Immature natural killer cell (primary cell): ENCODE measurements around the gene PSD2. TPM values are rescaled to one million over a fixed set of nuclear protein-coding genes. Genes with fewer than 3 reads are reported as not detected.
A peak's percentile ranks its signal among the peaks of the same experiment; 100 is the strongest.

ENCODE experiments used
- DNase-seq, 3 donors: peaks; one replicate each; pipeline ENCODE4 v3.0.0; 2022; ENCODE audit warnings: mixed read lengths in 1 of 3
- H3K27ac Mint-ChIP-seq, 6 donors: one replicate each; pipeline ENCODE4 v1.8.0; 2020; ENCODE audit warnings: mixed read lengths in 6 of 6, mild to moderate bottlenecking in 5 of 6, inconsistent platforms in 4 of 6, moderate library complexity in 3 of 6
- H3K27me3 Mint-ChIP-seq, 3 donors: one replicate each; pipeline ENCODE4 v1.8.0; 2020 to 2021; ENCODE audit warnings: low read depth in 3 of 3, mild to moderate bottlenecking in 3 of 3, mixed read lengths in 3 of 3, moderate library complexity in 3 of 3, inconsistent platforms in 1 of 3
- H3K36me3 Mint-ChIP-seq, 3 donors: one replicate each; pipeline ENCODE4 v1.8.0; 2020; ENCODE audit warnings: mixed read lengths in 3 of 3, inconsistent platforms in 2 of 3, mild to moderate bottlenecking in 2 of 3
- H3K4me1 Mint-ChIP-seq, 2 donors: one replicate each; pipeline ENCODE4 v1.8.0; 2020; ENCODE audit warnings: inconsistent platforms in 2 of 2, mild to moderate bottlenecking in 2 of 2, mixed read lengths in 2 of 2, moderate library complexity in 1 of 2
- H3K4me3 Mint-ChIP-seq, 5 donors: one replicate each; pipeline ENCODE4 v1.8.0; 2020; ENCODE audit warnings: mild to moderate bottlenecking in 5 of 5, mixed read lengths in 5 of 5, inconsistent platforms in 3 of 5, moderate library complexity in 3 of 5
- H3K9me3 Mint-ChIP-seq, 6 donors: one replicate each; pipeline ENCODE4 v1.8.0; 2020; ENCODE audit warnings: mild to moderate bottlenecking in 6 of 6, mixed read lengths in 6 of 6, inconsistent platforms in 4 of 6, moderate library complexity in 3 of 6
- polyA plus RNA-seq, 3 donors: library from polyadenylated mRNA; unstranded; fragments of 300-500 nt; fragmentation: Illumina TruSeq; gene quantifications; one replicate each; pipeline ENCODE4 v1.2.3, GENCODE V29; 2021

Gene PSD2
- polyA plus RNA-seq, 3 donors from 2014 or later = 0.14 TPM; not detected in 2

- H3K9me3 Mint-ChIP-seq = no peaks in the 10 kb centered on the region
- peaks cover 5 to 8% of the 10 kb centered on the region in 2 donors for H3K4me1 Mint-ChIP-seq
- H3K4me3 Mint-ChIP-seq = no peak overlapping the region
- H3K36me3 Mint-ChIP-seq = no peaks in the 10 kb centered on the region
- H3K27ac Mint-ChIP-seq = no peak overlapping the region
- H3K27me3 Mint-ChIP-seq = peaks cover 0 to 6% (median 6%) of the 10 kb centered on the region in 3 donors
- no peak for DNase-seq
Observed at GRCh38 chr5:139872052-139872766, 76.6 kb downstream of the PSD2 start.

GRCh38 chr5:139872851-139873794, 77.5 kb downstream of the PSD2 start:
- peaks cover 0 to 6% (median 4%) of the 10 kb centered on the region in 3 donors for H3K27me3 Mint-ChIP-seq
- no peak overlapping the region for H3K27ac Mint-ChIP-seq
- H3K4me3 Mint-ChIP-seq = no peak overlapping the region
- peaks cover 5 to 9% of the 10 kb centered on the region in 2 donors for H3K4me1 Mint-ChIP-seq
- no peaks in the 10 kb centered on the region for H3K9me3 Mint-ChIP-seq
- no peak for DNase-seq
- no peaks in the 10 kb centered on the region for H3K36me3 Mint-ChIP-seq

- Mint-ChIP-seq H3K36me3 (no peaks in the 10 kb centered on the region), H3K9me3 (no peaks in the 10 kb centered on the region), H3K4me1 (peaks cover 5 to 9% of the 10 kb centered on the region in 2 donors), H3K27ac (no peak overlapping the region), H3K27me3 (peaks cover 0 to 8% (median 6%) of the 10 kb centered on the region in 3 donors), H3K4me3 (no peak overlapping the region)
- no peak for DNase-seq
Observed at GRCh38 chr5:139875957-139876356, 80.3 kb downstream of the PSD2 start.

GRCh38 chr5:139877129-139877597, 81.6 kb downstream of the PSD2 start:
- H3K9me3 Mint-ChIP-seq = no peaks in the 10 kb centered on the region
- H3K27ac Mint-ChIP-seq = no peak overlapping the region
- H3K36me3 Mint-ChIP-seq = no peaks in the 10 kb centered on the region
- no peak for DNase-seq
- peaks cover 0 to 6% (median 6%) of the 10 kb centered on the region in 3 donors for H3K27me3 Mint-ChIP-seq
- H3K4me1 Mint-ChIP-seq = peaks cover 5 to 9% of the 10 kb centered on the region in 2 donors
- no peak overlapping the region for H3K4me3 Mint-ChIP-seq

GRCh38 chr5:139878093-139878492, 82.5 kb downstream of the PSD2 start:
- Mint-ChIP-seq H3K27me3 (peaks cover 0 to 6% (median 6%) of the 10 kb centered on the region in 3 donors), H3K36me3 (no peaks in the 10 kb centered on the region), H3K9me3 (no peaks in the 10 kb centered on the region), H3K4me3 (no peak overlapping the region), H3K4me1 (peaks cover 5 to 9% of the 10 kb centered on the region in 2 donors), H3K27ac (no peak overlapping the region)
- no peak for DNase-seq

DNA sequence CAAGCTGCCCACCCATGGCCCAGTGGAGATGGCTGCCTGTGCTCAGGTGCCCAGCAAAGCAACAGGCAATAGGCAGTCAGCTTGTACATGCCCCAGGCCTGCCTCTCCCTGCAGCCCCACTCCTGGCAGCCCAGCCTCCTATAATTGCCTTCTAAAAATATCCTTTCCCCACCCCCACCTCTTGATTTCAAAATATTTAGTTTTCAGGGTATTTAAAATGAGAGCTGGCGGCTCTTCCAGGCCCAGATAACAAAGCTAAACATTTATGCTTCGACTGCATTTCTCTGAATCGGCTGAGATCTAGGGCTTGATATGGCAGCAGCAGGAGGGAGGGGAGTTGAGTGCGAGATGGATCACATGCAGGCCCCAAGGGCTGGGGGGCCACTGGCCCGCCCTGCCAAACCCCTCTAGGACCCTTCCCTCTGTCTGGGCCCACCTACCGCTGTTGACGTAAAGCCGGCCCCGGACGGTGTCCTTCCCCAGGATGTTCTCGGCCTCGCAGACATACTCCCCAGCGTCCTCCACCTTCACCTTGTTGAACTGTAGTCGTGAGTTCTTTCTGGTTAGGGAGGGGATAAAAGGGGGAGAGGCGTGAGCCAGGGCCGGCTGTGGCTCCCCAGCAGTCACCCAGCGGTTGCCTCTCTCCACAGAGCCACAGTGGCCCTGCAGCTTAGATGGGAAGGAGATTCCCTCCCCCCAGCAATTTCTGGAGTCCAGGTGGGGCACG, 85.0 kb downstream of the PSD2 start:
- no peaks in the 10 kb centered on the region for H3K36me3 Mint-ChIP-seq
- H3K4me1 Mint-ChIP-seq = peaks cover 5 to 9% of the 10 kb centered on the region in 2 donors
- no peaks in the 10 kb centered on the region for H3K9me3 Mint-ChIP-seq
- no peak overlapping the region for H3K27ac Mint-ChIP-seq
- peaks cover 1 to 8% (median 2%) of the 10 kb centered on the region in 3 donors for H3K27me3 Mint-ChIP-seq
- H3K4me3 Mint-ChIP-seq = no peak overlapping the region
- no peak for DNase-seq

GRCh38 chr5:139881143-139881733, 85.6 kb downstream of the PSD2 start:
- H3K4me3 Mint-ChIP-seq = no peak overlapping the region
- DNase-seq = no peak
- H3K27me3 Mint-ChIP-seq = peaks cover 1 to 9% (median 2%) of the 10 kb centered on the region in 3 donors
- no peaks in the 10 kb centered on the region for H3K36me3 Mint-ChIP-seq
- H3K4me1 Mint-ChIP-seq = peaks cover 5 to 7% of the 10 kb centered on the region in 2 donors
- no peak overlapping the region for H3K27ac Mint-ChIP-seq
- no peaks in the 10 kb centered on the region for H3K9me3 Mint-ChIP-seq

DNA sequence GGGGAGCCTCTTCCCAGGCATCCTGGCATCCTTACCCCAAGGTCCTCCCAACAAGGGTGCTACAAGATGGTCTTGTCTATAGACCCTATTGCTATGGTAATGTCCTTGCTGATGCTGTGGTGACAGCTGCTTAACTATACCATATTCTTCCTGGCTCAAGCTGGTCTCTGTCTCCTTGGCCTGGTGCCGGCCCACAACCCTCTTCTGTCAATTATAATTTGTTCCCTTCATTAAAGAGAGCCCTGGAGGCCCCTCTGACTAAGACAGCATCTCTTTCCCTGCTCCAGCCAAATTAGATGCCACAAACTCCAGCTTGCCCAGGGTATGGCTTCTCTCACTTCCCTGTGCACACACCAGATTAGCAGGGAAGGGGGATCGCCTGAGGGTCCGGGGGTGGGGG, 86.7 kb downstream of the PSD2 start:
- H3K4me1 Mint-ChIP-seq = no peaks in the 10 kb centered on the region
- no peaks in the 10 kb centered on the region for H3K36me3 Mint-ChIP-seq
- H3K9me3 Mint-ChIP-seq = no peaks in the 10 kb centered on the region
- no peak overlapping the region for H3K4me3 Mint-ChIP-seq
- H3K27ac Mint-ChIP-seq = no peak overlapping the region
- no peak for DNase-seq
- peaks cover 1 to 12% (median 3%) of the 10 kb centered on the region in 3 donors for H3K27me3 Mint-ChIP-seq

- Mint-ChIP-seq H3K9me3 (no peaks in the 10 kb centered on the region), H3K4me3 (no peak overlapping the region), H3K27me3 (peaks cover 1 to 12% (median 5%) of the 10 kb centered on the region in 3 donors), H3K4me1 (no peaks in the 10 kb centered on the region), H3K36me3 (no peaks in the 10 kb centered on the region), H3K27ac (no peak overlapping the region)
- no peak for DNase-seq
Observed at GRCh38 chr5:139882961-139883539, 87.4 kb downstream of the PSD2 start.

DNA sequence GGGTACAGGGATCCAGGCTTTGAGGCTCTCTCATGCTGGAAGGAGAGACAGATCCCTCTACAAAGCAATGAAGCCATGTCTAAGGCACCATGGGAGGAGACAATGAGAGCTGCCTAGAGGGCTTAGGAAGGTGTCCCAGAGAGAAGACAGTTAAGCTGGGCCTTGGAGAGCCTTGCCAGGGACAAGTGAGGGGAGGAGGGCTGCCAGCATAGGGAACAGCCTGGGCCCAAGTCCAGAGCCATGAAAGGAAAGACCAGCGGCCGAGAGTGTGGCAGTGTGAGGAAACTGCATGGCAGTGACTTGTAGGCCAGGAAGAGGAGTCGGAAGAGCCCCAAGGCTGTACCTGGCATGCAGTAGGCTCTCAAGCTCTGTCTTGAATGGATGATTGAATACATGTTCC, 88.5 kb downstream of the PSD2 start:
- no peak overlapping the region for H3K27ac Mint-ChIP-seq
- DNase-seq = no peak
- peaks cover 1 to 12% (median 5%) of the 10 kb centered on the region in 3 donors for H3K27me3 Mint-ChIP-seq
- H3K36me3 Mint-ChIP-seq = no peaks in the 10 kb centered on the region
- H3K4me3 Mint-ChIP-seq = no peak overlapping the region
- H3K9me3 Mint-ChIP-seq = no peaks in the 10 kb centered on the region
- H3K4me1 Mint-ChIP-seq = no peaks in the 10 kb centered on the region

DNA sequence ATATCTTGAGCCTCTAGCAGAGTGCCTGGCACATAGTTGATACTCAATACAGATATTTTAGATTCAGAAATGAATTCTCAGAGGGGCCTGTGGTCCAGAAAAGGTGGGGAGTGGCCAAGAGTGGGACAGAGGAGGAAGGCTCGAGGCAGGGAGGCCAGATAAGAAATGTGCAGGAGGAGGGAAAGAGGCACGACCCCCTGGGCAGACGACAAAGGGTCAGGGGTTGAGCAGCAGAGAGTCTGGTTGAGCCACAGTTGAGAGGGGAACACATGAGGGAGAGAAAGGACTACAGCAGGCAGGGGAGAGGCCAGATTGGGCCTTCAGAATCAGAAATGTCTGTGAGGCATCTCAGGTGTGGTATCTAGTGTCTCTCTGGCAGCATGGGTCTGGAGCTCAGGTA, 89.1 kb downstream of the PSD2 start:
- no peak overlapping the region for H3K27ac Mint-ChIP-seq
- DNase-seq = no peak
- H3K27me3 Mint-ChIP-seq = peaks cover 1 to 7% (median 5%) of the 10 kb centered on the region in 3 donors
- H3K9me3 Mint-ChIP-seq = no peaks in the 10 kb centered on the region
- H3K4me1 Mint-ChIP-seq = no peaks in the 10 kb centered on the region
- H3K4me3 Mint-ChIP-seq = no peak overlapping the region
- H3K36me3 Mint-ChIP-seq = no peaks in the 10 kb centered on the region

- Mint-ChIP-seq H3K36me3 (no peaks in the 10 kb centered on the region), H3K27me3 (peaks cover 1 to 7% (median 5%) of the 10 kb centered on the region in 3 donors), H3K27ac (peak overlapping the region in 1 of 6 donors; percentile 16), H3K4me1 (no peaks in the 10 kb centered on the region), H3K9me3 (no peaks in the 10 kb centered on the region), H3K4me3 (no peak overlapping the region)
- no peak for DNase-seq
Observed at GRCh38 chr5:139885172-139885856, 89.7 kb downstream of the PSD2 start.

DNA sequence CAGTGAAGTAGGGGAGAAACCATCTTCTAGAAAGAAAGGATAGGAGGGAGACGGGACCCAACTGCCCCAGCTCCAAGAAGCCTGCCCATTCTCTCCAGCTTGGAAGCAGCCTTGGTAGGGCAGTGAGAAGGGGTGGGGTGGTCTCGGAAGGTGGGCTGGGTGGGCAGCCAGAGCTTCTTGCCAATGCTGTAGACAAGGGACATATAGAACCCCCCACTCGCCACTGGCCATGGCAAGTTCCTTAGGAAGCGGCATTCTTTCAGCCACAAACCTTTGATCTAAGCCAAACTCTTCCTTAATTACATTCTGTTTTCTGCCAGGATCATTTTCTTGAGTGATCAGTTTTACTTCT, 90.2 kb downstream of the PSD2 start:
- no peak for DNase-seq
- H3K4me1 Mint-ChIP-seq = no peaks in the 10 kb centered on the region
- H3K27me3 Mint-ChIP-seq = peaks cover 1 to 7% (median 5%) of the 10 kb centered on the region in 3 donors
- H3K27ac Mint-ChIP-seq = no peak overlapping the region
- H3K4me3 Mint-ChIP-seq = no peak overlapping the region
- no peaks in the 10 kb centered on the region for H3K9me3 Mint-ChIP-seq
- H3K36me3 Mint-ChIP-seq = no peaks in the 10 kb centered on the region
